Measurements from ENCODE around the gene ALK. TPM values are rescaled to one million over a fixed set of nuclear protein-coding genes. Genes with fewer than 3 reads are reported as not detected.

Gene ALK
- total RNA-seq, 6 donors from 2014 or later = 0.17 to 2.1 (median 0.35) TPM

- Histone ChIP-seq H3K36me3 (no peaks in the 10 kb centered on the region), H3K27me3 (no peaks in the 10 kb centered on the region), H3K4me3 (no peak overlapping the region), H3K4me1 (no peaks in the 10 kb centered on the region), H3K9me3 (no peaks in the 10 kb centered on the region), H3K27ac (no peak overlapping the region)
- ATAC-seq (ENCODE audit: low FRiP score in 2 of 2) (no peak), DNase-seq (no peak)
- no peak for TF ChIP-seq CTCF (IDR thresholded peaks at IDR 0.05)
- TF ChIP-seq POLR2AphosphoS5 (IDR thresholded peaks at IDR 0.05) = no peak
- TF ChIP-seq POLR2A (IDR thresholded peaks at IDR 0.05) = no peak
- TF ChIP-seq EP300 (IDR thresholded peaks at IDR 0.05) = no peak
Measured at GRCh38 chr2:29558097-29558496, 363.3 kb downstream of the ALK start.

- no peaks in the 10 kb centered on the region for H3K36me3 ChIP-seq
- DNase-seq (no peak), ATAC-seq (ENCODE audit: low FRiP score in 2 of 2) (no peak)
- TF ChIP-seq POLR2A (IDR thresholded peaks at IDR 0.05) = no peak
- 44 to 83% methylated on average over 1 of the region's 1 CpG for WGBS, 2 donors
- no peak overlapping the region for H3K27ac ChIP-seq
- no peaks in the 10 kb centered on the region for H3K27me3 ChIP-seq
- H3K4me1 ChIP-seq = no peaks in the 10 kb centered on the region
- no peak overlapping the region for H3K4me3 ChIP-seq
- H3K9me3 ChIP-seq = no peaks in the 10 kb centered on the region
Measured at GRCh38 chr2:29557268-29557667, 364.1 kb downstream of the ALK start.

- H3K4me3 ChIP-seq = no peak overlapping the region
- TF ChIP-seq POLR2A (IDR thresholded peaks at IDR 0.05) (no peak), POLR2AphosphoS5 (IDR thresholded peaks at IDR 0.05) (no peak), EP300 (IDR thresholded peaks at IDR 0.05) (no peak), CTCF (IDR thresholded peaks at IDR 0.05) (no peak)
- H3K36me3 ChIP-seq = no peaks in the 10 kb centered on the region
- ATAC-seq (ENCODE audit: low FRiP score in 2 of 2) (no peak), DNase-seq (no peak)
- H3K4me1 ChIP-seq = no peaks in the 10 kb centered on the region
- H3K27me3 ChIP-seq = no peaks in the 10 kb centered on the region
- WGBS, 2 donors = 92 to 100% methylated on average over 2 of the region's 2 CpGs
- no peaks in the 10 kb centered on the region for H3K9me3 ChIP-seq
- H3K27ac ChIP-seq = no peak overlapping the region
Measured at GRCh38 chr2:29549069-29549380, 372.4 kb downstream of the ALK start.

- no peaks in the 10 kb centered on the region for H3K9me3 ChIP-seq
- DNase-seq (no peak), ATAC-seq (ENCODE audit: low FRiP score in 2 of 2) (no peak)
- no peak overlapping the region for H3K4me3 ChIP-seq
- H3K4me1 ChIP-seq = no peaks in the 10 kb centered on the region
- H3K27ac ChIP-seq = no peak overlapping the region
- 44 to 81% methylated on average over 2 of the region's 2 CpGs for WGBS, 2 donors
- no peaks in the 10 kb centered on the region for H3K36me3 ChIP-seq
- H3K27me3 ChIP-seq = no peaks in the 10 kb centered on the region
- TF ChIP-seq POLR2A (IDR thresholded peaks at IDR 0.05) = no peak
- TF ChIP-seq POLR2AphosphoS5 (IDR thresholded peaks at IDR 0.05) = no peak
- no peak for TF ChIP-seq CTCF (IDR thresholded peaks at IDR 0.05)
- no peak for TF ChIP-seq EP300 (IDR thresholded peaks at IDR 0.05)
Measured at GRCh38 chr2:29544917-29545316, 376.5 kb downstream of the ALK start.

- Histone ChIP-seq H3K36me3 (no peaks in the 10 kb centered on the region), H3K4me3 (no peak overlapping the region), H3K4me1 (no peaks in the 10 kb centered on the region), H3K27ac (no peak overlapping the region), H3K27me3 (no peaks in the 10 kb centered on the region), H3K9me3 (no peaks in the 10 kb centered on the region)
- 72 to 85% methylated on average over 3 of the region's 3 CpGs for WGBS, 2 donors
- no peak for TF ChIP-seq POLR2A (IDR thresholded peaks at IDR 0.05)
- no peak for TF ChIP-seq CTCF (IDR thresholded peaks at IDR 0.05)
- no peak for TF ChIP-seq EP300 (IDR thresholded peaks at IDR 0.05)
- no peak for TF ChIP-seq POLR2AphosphoS5 (IDR thresholded peaks at IDR 0.05)
- DNase-seq (no peak), ATAC-seq (ENCODE audit: low FRiP score in 2 of 2) (no peak)
Measured at GRCh38 chr2:29544031-29544430, 377.4 kb downstream of the ALK start.
